Activated CD4-positive, alpha-beta T cell treated with anti-CD3 and anti-CD28 coated beads for 24 hours (primary cell): ENCODE measurements around the gene AKT1.

ENCODE experiments used
- DNase-seq, 2 donors: peaks; one replicate each; pipeline ENCODE4 v3.0.0-alpha.2; 2020; ENCODE audit warnings: low read depth in 2 of 2

AKT1 gene

DNA sequence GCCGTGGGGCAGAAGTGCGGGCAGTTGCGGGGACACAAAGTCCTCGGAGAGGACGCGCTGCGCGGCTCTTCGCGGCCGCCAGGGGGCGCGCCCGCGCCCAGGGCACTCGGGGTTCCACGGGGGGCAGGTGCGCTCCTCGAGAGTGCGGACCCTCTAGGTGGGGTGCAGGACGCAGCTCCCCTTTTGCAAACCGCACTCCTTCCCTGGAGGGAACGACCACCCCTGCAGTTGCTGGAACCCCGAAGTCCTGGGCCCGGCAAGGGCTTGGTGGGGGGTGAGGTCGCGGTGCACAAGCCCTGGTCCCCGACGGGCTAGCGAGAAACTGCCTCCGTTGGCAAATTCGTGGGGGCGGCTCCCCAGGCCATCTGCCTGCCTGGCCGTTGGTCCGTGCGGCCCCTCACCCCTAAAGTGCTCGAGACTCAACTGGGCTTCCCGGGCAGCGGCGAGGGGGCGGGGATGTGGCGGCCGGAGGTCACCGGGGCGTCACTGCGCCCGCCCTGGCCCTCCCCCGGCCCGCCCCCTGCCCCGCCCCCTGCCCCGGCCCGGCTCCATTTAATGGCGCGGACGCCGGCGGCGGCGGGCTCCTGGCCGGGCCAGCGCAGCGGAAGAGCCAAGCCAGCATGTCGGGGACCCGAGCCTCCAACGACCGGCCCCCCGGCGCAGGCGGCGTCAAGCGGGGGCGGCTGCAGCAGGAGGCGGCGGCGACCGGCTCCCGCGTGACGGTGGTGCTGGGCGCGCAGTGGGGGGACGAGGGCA is 71.7 kb downstream of the AKT1 start, which contains the start of gene ADSS1:
Gene ADSS1 (plus strand): TSS at position 579 of the 756 bp plus-strand sequence. CDS start 42 bp downstream, at position 621.
- DNase-seq = peak; percentile 28 to 42

DNA sequence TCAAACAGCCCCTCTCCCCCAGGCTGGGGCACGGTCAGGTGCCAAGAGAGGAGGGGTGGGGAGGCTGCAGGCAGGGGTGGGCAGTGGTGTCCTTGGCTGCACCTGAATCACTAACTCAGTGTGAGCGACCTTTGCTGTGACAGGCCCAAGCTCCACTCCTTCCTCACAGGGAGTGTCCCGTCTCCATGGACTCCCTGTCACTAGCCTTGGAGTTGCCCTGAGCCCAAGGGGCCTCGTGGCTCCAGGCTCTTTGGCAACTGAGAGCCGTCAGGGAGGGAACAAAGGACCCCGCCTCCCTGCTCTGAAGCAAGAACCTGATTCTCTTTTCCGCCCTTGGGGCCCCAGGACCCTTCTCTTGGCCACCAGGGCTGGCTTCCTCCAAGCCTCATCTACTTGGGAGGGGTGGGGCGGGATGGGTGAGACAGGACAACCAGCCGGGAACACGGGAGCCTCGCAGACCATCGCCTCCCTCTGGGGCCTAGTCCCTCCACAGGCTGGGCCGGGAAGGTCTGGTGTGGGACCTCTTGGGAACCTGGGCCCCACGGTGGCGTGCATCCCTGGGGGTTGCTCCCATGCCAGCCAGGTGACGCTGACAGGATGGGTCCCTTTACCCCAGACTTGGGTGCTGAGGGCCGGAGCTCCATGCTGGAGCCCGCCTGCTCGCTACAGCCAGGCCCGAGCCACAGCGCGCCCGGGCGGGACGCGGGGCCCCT is 72.5 kb downstream of the AKT1 start:
- no peak for DNase-seq

DNA sequence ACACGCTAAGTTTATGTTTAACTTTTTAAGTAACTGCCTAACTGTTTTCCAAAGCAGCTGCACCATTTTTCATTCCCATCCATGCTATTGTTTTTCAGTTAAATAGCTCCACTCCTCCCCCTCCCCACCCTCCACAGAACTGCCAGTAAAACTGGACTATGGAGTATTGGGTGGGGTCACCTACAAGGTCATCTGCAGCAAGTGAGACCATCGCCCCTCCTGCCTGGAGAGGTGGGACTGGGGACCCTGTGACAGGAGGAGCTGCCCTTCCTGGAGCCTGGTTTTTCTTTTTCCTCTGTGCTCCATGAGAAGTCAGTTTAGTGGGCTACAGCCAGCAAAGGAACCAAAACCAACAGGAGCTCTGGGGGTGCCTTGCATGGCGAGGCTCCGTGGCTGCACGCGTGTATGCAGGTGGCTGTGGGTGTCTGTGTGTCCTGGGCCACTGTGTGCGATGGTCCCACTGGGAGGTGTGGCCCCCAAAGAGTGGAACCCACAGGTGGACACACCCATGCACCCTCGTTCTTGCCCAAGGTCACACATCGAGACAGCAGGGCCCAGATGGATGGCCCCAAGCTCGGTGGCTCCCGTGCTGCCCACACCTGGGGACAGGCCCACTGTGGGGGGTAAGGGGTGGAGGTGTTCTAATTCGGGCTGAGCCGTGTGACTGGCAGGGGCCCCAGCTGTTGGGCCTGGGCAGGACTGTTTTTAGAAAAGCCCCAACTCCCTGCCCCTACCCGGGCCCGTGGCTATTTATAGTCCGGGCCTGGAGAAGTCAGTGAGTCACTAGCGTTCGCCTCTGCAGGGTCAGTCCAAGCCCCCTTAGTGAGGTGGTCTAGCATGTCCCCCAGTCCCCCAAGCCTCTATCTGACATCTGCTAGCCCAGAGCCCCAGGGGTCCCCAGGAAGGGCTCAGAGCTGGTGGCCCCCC is 73.8 kb downstream of the AKT1 start:
- no peak for DNase-seq
